ENCODE data around the gene ARHGAP19. TPM values are rescaled to one million over a fixed set of nuclear protein-coding genes. Genes with fewer than 3 reads are reported as not detected.

The ARHGAP19 gene
- polyA plus RNA-seq, 3 donors: 8.3 to 10.6 (median 10.2) TPM

DNA sequence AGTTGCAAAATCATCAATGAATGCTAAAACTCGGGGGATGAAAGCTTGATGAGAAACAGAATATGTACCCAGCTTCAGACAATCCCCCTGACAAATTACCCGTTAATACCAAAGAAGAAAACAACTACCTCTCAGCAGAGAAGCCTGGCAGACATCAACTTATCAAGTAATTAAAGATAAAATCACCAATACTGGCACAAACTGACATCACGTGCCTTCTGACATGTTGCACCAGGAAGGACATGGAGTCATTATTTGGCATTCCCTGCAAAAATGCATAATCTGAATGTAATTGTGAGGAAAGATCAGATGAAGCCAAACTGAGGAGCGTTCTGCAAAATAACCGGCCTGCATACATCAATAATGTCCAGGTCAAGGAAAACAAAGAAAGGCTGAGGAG lies 114.4 kb downstream of the ARHGAP19 start:
- no peaks in the 10 kb centered on the region for H3K4me1 Mint-ChIP-seq
- Histone ChIP-seq H3K4me2 (replicated peaks; ENCODE audit: extremely low read depth, low read length, poor library complexity, severe bottlenecking) (no peak overlapping the region), H3K27ac (ENCODE audit: low read depth in 1 of 2, low read length in 2 of 2) (no peak overlapping the region), H3K9ac (ENCODE audit: insufficient read depth, low read length, poor library complexity, severe bottlenecking) (no peak overlapping the region), H3K4me3 (replicated peaks in 1 of 3; ENCODE audit: low read depth in 2 of 3, low read length in 3 of 3) (no peak overlapping the region), H2AFZ (ENCODE audit: insufficient read depth, low read depth, low read length, poor library complexity, severe bottlenecking) (no peak overlapping the region), H4K20me1 (ENCODE audit: insufficient read depth, low read length) (no peaks in the 10 kb centered on the region), H3K36me3 (replicated peaks in 1 of 2; ENCODE audit: control insufficient read depth in 1 of 2, insufficient read depth in 2 of 2, low read length in 2 of 2) (no peaks in the 10 kb centered on the region), H3K27me3 (ENCODE audit: control insufficient read depth in 2 of 2, insufficient read depth in 2 of 2, low read length in 2 of 2) (peaks cover 0 to 24% of the 10 kb centered on the region in 2 donors), H3K4me1 (ENCODE audit: control insufficient read depth in 1 of 2, insufficient read depth in 2 of 2, low read length in 2 of 2) (no peaks in the 10 kb centered on the region), H3K79me2 (ENCODE audit: insufficient read depth, low read length) (no peaks in the 10 kb centered on the region), H3K9me3 (replicated peaks in 1 of 2; ENCODE audit: control insufficient read depth in 1 of 2, insufficient read depth in 1 of 2, low read length in 2 of 2) (no peaks in the 10 kb centered on the region)
- H3K9me3 Mint-ChIP-seq: peaks cover 0 to 2% (median 0%) of the 10 kb centered on the region in 7 donors
- H3K27ac Mint-ChIP-seq: no peak overlapping the region
- H3K4me3 Mint-ChIP-seq: no peak overlapping the region
- H3K27me3 Mint-ChIP-seq (ENCODE audit: low read depth in 3 of 3): peaks cover 20 to 34% (median 31%) of the 10 kb centered on the region in 3 donors
- 95% methylated on average over 4 of the region's 5 CpGs for WGBS (ENCODE audit: insufficient coverage)
- TF ChIP-seq, protein P1, sequence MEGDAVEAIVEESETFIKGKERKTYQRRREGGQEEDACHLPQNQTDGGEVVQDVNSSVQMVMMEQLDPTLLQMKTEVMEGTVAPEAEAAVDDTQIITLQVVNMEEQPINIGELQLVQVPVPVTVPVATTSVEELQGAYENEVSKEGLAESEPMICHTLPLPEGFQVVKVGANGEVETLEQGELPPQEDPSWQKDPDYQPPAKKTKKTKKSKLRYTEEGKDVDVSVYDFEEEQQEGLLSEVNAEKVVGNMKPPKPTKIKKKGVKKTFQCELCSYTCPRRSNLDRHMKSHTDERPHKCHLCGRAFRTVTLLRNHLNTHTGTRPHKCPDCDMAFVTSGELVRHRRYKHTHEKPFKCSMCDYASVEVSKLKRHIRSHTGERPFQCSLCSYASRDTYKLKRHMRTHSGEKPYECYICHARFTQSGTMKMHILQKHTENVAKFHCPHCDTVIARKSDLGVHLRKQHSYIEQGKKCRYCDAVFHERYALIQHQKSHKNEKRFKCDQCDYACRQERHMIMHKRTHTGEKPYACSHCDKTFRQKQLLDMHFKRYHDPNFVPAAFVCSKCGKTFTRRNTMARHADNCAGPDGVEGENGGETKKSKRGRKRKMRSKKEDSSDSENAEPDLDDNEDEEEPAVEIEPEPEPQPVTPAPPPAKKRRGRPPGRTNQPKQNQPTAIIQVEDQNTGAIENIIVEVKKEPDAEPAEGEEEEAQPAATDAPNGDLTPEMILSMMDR (IDR thresholded peaks at IDR 0.05): no peak
- no peaks in the 10 kb centered on the region for H3K36me3 Mint-ChIP-seq
- no peak for DNase-seq
- intact Hi-C loops (cut with micrococcal nuclease): no loop called here

DNA sequence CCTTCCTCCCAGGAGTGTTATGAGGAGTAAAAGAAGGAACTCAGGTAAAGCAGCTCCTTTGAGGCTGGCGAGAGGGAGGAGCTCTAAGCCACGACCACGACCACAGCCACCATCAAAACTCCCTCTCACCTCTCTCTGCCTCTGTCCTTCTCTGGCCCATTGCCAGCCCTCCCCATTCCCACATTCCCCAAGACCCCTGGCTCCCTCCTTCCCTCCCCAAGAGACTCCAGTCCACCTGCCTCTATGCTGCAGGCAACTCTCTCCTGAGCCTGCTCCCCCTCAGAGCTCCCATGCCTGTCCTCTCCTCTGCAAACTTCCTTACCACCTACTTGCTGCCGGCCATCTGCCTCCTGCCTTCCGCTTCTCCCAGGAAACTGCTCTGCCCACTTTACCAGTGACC lies 116.2 kb downstream of the ARHGAP19 start:
- Mint-ChIP-seq H3K36me3 (no peaks in the 10 kb centered on the region), H3K27ac (no peak overlapping the region), H3K9me3 (peaks cover 0 to 2% (median 0%) of the 10 kb centered on the region in 7 donors), H3K27me3 (ENCODE audit: low read depth in 3 of 3) (peaks cover 20 to 30% (median 28%) of the 10 kb centered on the region in 3 donors), H3K4me1 (no peaks in the 10 kb centered on the region), H3K4me3 (no peak overlapping the region)
- no peaks in the 10 kb centered on the region for H3K9me3 ChIP-seq (replicated peaks in 1 of 2; ENCODE audit: control insufficient read depth in 1 of 2, insufficient read depth in 1 of 2, low read length in 2 of 2)
- H3K4me2 ChIP-seq (replicated peaks; ENCODE audit: extremely low read depth, low read length, poor library complexity, severe bottlenecking): no peak overlapping the region
- no peak overlapping the region for H2AFZ ChIP-seq (ENCODE audit: insufficient read depth, low read depth, low read length, poor library complexity, severe bottlenecking)
- TF ChIP-seq, protein P1 (IDR thresholded peaks at IDR 0.05): no peak
- DNase-seq: no peak
- peaks cover 0 to 24% of the 10 kb centered on the region in 2 donors for H3K27me3 ChIP-seq (ENCODE audit: control insufficient read depth in 2 of 2, insufficient read depth in 2 of 2, low read length in 2 of 2)
- no peaks in the 10 kb centered on the region for H4K20me1 ChIP-seq (ENCODE audit: insufficient read depth, low read length)
- no peak overlapping the region for H3K9ac ChIP-seq (ENCODE audit: insufficient read depth, low read length, poor library complexity, severe bottlenecking)
- intact Hi-C loops (cut with micrococcal nuclease): no loop called here
- no peak overlapping the region for H3K4me3 ChIP-seq (replicated peaks in 1 of 3; ENCODE audit: low read depth in 2 of 3, low read length in 3 of 3)
- no peaks in the 10 kb centered on the region for H3K36me3 ChIP-seq (replicated peaks in 1 of 2; ENCODE audit: control insufficient read depth in 1 of 2, insufficient read depth in 2 of 2, low read length in 2 of 2)
- no peaks in the 10 kb centered on the region for H3K4me1 ChIP-seq (ENCODE audit: control insufficient read depth in 1 of 2, insufficient read depth in 2 of 2, low read length in 2 of 2)
- WGBS (ENCODE audit: insufficient coverage): 63% methylated on average over 4 of the region's 5 CpGs
- no peak overlapping the region for H3K27ac ChIP-seq (ENCODE audit: low read depth in 1 of 2, low read length in 2 of 2)
- no peaks in the 10 kb centered on the region for H3K79me2 ChIP-seq (ENCODE audit: insufficient read depth, low read length)
